ENCODE data around the gene SLC22A3.
"Not testable (repeated sequence)": the region's sequence is repeated elsewhere in the genome, so short reads cannot be mapped to it uniquely, and the experiment has no call there.

- TF ChIP-seq, protein P1, sequence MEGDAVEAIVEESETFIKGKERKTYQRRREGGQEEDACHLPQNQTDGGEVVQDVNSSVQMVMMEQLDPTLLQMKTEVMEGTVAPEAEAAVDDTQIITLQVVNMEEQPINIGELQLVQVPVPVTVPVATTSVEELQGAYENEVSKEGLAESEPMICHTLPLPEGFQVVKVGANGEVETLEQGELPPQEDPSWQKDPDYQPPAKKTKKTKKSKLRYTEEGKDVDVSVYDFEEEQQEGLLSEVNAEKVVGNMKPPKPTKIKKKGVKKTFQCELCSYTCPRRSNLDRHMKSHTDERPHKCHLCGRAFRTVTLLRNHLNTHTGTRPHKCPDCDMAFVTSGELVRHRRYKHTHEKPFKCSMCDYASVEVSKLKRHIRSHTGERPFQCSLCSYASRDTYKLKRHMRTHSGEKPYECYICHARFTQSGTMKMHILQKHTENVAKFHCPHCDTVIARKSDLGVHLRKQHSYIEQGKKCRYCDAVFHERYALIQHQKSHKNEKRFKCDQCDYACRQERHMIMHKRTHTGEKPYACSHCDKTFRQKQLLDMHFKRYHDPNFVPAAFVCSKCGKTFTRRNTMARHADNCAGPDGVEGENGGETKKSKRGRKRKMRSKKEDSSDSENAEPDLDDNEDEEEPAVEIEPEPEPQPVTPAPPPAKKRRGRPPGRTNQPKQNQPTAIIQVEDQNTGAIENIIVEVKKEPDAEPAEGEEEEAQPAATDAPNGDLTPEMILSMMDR (IDR thresholded peaks at IDR 0.05 in 4 of 5, conservative IDR thresholded peaks at IDR 0.05 in 1 of 5), result not testable (repeated sequence)
- TF ChIP-seq POLR2A (IDR thresholded peaks at IDR 0.05), result not testable (repeated sequence)
Observed at GRCh38 chr6:160476056-160476455, 127.9 kb downstream of the SLC22A3 start.
